H7 (cell line): ENCODE data around the gene ADAM33. TPM values are rescaled to one million over a fixed set of nuclear protein-coding genes. Genes with fewer than 3 reads are reported as not detected.

Experiments
- DNase-seq: peaks from one replicate; pipeline ENCODE4 v3.0.0; 2012
- H3K27me3 ChIP-seq: 2 replicates; pipeline ENCODE4 v1.6.0; 2011; ENCODE audit warnings: mild to moderate bottlenecking, low read length; ENCODE audit not compliant: control insufficient read depth, insufficient read depth
- H3K36me3 ChIP-seq: replicated peaks from 2 replicates; pipeline ENCODE4 v1.5.1; 2011; ENCODE audit warnings: low read length; ENCODE audit not compliant: control insufficient read depth, insufficient read depth
- H3K4me3 ChIP-seq: 2 replicates; pipeline ENCODE4 v1.5.1; 2011; ENCODE audit warnings: low read depth, mild to moderate bottlenecking, control low read depth, low read length, moderate library complexity; ENCODE audit not compliant: insufficient read depth
- total RNA-seq: library from RNA; depleted of rRNA; stranded (reverse); fragments of >200 nt; shearing (Covaris generic); gene quantifications from 2 replicates; pipeline ENCODE4 v1.2.3, GENCODE V29; 2014

Gene ADAM33
- total RNA-seq, 1 experiment from 2014 or later, result 3.3 TPM

GRCh38 chr20:3658716-3659491, 22.9 kb downstream of the ADAM33 start:
- no peak for DNase-seq
- no peaks in the 10 kb centered on the region for H3K27me3 ChIP-seq
- no peak overlapping the region for H3K4me3 ChIP-seq
- no peaks in the 10 kb centered on the region for H3K36me3 ChIP-seq

- no peaks in the 10 kb centered on the region for H3K27me3 ChIP-seq
- DNase-seq, result no peak
- no peak overlapping the region for H3K4me3 ChIP-seq
- no peaks in the 10 kb centered on the region for H3K36me3 ChIP-seq
These were observed 23.6 kb downstream of the ADAM33 start for GRCh38 chr20:3658019-3658715.

- no peaks in the 10 kb centered on the region for H3K36me3 ChIP-seq
- no peak overlapping the region for H3K4me3 ChIP-seq
- no peaks in the 10 kb centered on the region for H3K27me3 ChIP-seq
- no peak for DNase-seq
These were observed 26.7 kb downstream of the ADAM33 start for GRCh38 chr20:3655131-3655405.

GRCh38 chr20:3654326-3655130, 27.3 kb downstream of the ADAM33 start:
- Histone ChIP-seq H3K27me3 (no peaks in the 10 kb centered on the region), H3K4me3 (no peak overlapping the region), H3K36me3 (no peaks in the 10 kb centered on the region)
- DNase-seq, result no peak

GRCh38 chr20:3653921-3654320, 27.9 kb downstream of the ADAM33 start:
- Histone ChIP-seq H3K36me3 (no peaks in the 10 kb centered on the region; the same call in 1 of the 2 replicates), H3K4me3 (no peak overlapping the region), H3K27me3 (no peaks in the 10 kb centered on the region)
- no peak for DNase-seq

GRCh38 chr20:3652676-3653596, 28.9 kb downstream of the ADAM33 start:
- no peak for DNase-seq
- no peaks in the 10 kb centered on the region; the same call in none of the 2 replicates for H3K36me3 ChIP-seq
- no peaks in the 10 kb centered on the region for H3K27me3 ChIP-seq
- no peak overlapping the region for H3K4me3 ChIP-seq

- no peak for DNase-seq
- Histone ChIP-seq H3K27me3 (no peaks in the 10 kb centered on the region), H3K4me3 (no peak overlapping the region), H3K36me3 (no peaks in the 10 kb centered on the region; the same call in none of the 2 replicates)
These were observed 29.6 kb downstream of the ADAM33 start for GRCh38 chr20:3652221-3652620.

GRCh38 chr20:3651204-3651962, 30.4 kb downstream of the ADAM33 start:
- Histone ChIP-seq H3K4me3 (no peak overlapping the region), H3K27me3 (no peaks in the 10 kb centered on the region), H3K36me3 (no peaks in the 10 kb centered on the region; the same call in none of the 2 replicates)
- no peak for DNase-seq

- no peaks in the 10 kb centered on the region for H3K27me3 ChIP-seq
- DNase-seq, result no peak
- H3K4me3 ChIP-seq, result no peak overlapping the region
- no peaks in the 10 kb centered on the region; the same call in none of the 2 replicates for H3K36me3 ChIP-seq
These were observed 32.9 kb downstream of the ADAM33 start for GRCh38 chr20:3648951-3649350.

- H3K4me3 ChIP-seq, result no peak overlapping the region
- no peaks in the 10 kb centered on the region; the same call in none of the 2 replicates for H3K36me3 ChIP-seq
- no peaks in the 10 kb centered on the region for H3K27me3 ChIP-seq
- DNase-seq, result no peak
These were observed 34.3 kb downstream of the ADAM33 start for GRCh38 chr20:3647473-3647872.

GRCh38 chr20:3646651-3647050, 35.2 kb downstream of the ADAM33 start:
- H3K27me3 ChIP-seq, result no peaks in the 10 kb centered on the region
- no peak for DNase-seq
- H3K4me3 ChIP-seq, result no peak overlapping the region
- no peaks in the 10 kb centered on the region; the same call in none of the 2 replicates for H3K36me3 ChIP-seq

GRCh38 chr20:3646067-3646440, 35.8 kb downstream of the ADAM33 start:
- DNase-seq, result no peak
- H3K4me3 ChIP-seq, result no peak overlapping the region
- no peaks in the 10 kb centered on the region; the same call in none of the 2 replicates for H3K36me3 ChIP-seq
- no peaks in the 10 kb centered on the region for H3K27me3 ChIP-seq

- Histone ChIP-seq H3K36me3 (no peaks in the 10 kb centered on the region; the same call in none of the 2 replicates), H3K4me3 (no peak overlapping the region), H3K27me3 (no peaks in the 10 kb centered on the region)
- DNase-seq, result no peak
These were observed 36.3 kb downstream of the ADAM33 start for GRCh38 chr20:3645309-3646066.
